ENCODE data around the gene CAD.

The CAD gene

GRCh38 chr2:27284996-27285395, 67.8 kb downstream of the CAD start:
- DNase-seq: no peak

- DNase-seq: no peak
These were observed 68.3 kb downstream of the CAD start for GRCh38 chr2:27285481-27285880.

GRCh38 chr2:27288610-27289009, 71.4 kb downstream of the CAD start:
- no peak for DNase-seq

GRCh38 chr2:27290549-27290948, 73.4 kb downstream of the CAD start:
- DNase-seq: no peak

GRCh38 chr2:27291865-27292264, 74.7 kb downstream of the CAD start:
- DNase-seq: no peak

All from NK-92 treated with Interleukin-12 subunit alpha and Interleukin-12 subunit beta, amount 100 ng/mL, for 24 hours (cell line).